GM12878 (cell line): ENCODE data around the gene FCAMR. TPM values are rescaled to one million over a fixed set of nuclear protein-coding genes. Genes with fewer than 3 reads are reported as not detected.

ENCODE experiments used
- ATAC-seq: fragments of 200-7000 bp; cut with Tn5 transposase; 3 replicates; pipeline ENCODE4 v1.9.1; 2020; ENCODE audit warnings: mild to moderate bottlenecking, moderate library complexity
- BruUV-seq: library from RNA; stranded (reverse); fragments of 400-500 nt; replicated peaks from 2 replicates; lab custom pipeline; 2021; lab: Mats Ljungman, UMichigan
- CTCF ChIA-PET: fragments of 300-600 bp; sonication (Branson Sonifier 250); formaldehyde crosslinking; extraction: SDS; loops from one replicate; lab custom pipeline; 2021; ENCODE audit warnings: inconsistent platforms; lab: Yijun Ruan, JAX
- POLR2A ChIA-PET: fragments of 350-600 bp; formaldehyde crosslinking; extraction: SDS; loops from one replicate; lab custom pipeline; 2021; ENCODE audit warnings: inconsistent platforms; lab: Charles Lee
- RAD21 ChIA-PET: fragments of 300-600 bp; sonication (Branson Sonifier 250); formaldehyde crosslinking; loops from one replicate; lab custom pipeline; 2023; ENCODE audit warnings: antibody characterized with exemption; ENCODE audit not compliant: unreplicated experiment; lab: Charles Lee
- SMC1A ChIA-PET: fragments of 300-600 bp; sonication (Branson Sonifier 250); formaldehyde crosslinking; loops from one replicate; lab custom pipeline; 2023; ENCODE audit not compliant: unreplicated experiment, uncharacterized antibody; lab: Charles Lee
- DNase-seq: peaks from one replicate; pipeline ENCODE4 v3.0.0-alpha.2; 2011; ENCODE audit warnings: low read depth, low spot score
- FAIRE-seq: peaks from 3 replicates; lab custom pipeline; 2011; peaks lifted over from hg19 to GRCh38; lab: Jason Lieb, UNC
- H2AFZ ChIP-seq: 2 replicates; pipeline ENCODE4 v1.6.0; 2011; ENCODE audit warnings: low read depth, low read length, control low read depth; ENCODE audit not compliant: control insufficient read depth
- H3K27ac ChIP-seq: 2 replicates; pipeline ENCODE4 v1.5.1; 2011; ENCODE audit warnings: control low read depth; ENCODE audit not compliant: control insufficient read depth, insufficient read depth
- H3K27me3 ChIP-seq, 2 experiments: replicated peaks in 1 of 2; 2 replicates each; pipeline versions ENCODE4 v1.6.0 to v1.6.1; 2011; ENCODE audit warnings: low read length in 1 of 2; ENCODE audit not compliant: control insufficient read depth in 2 of 2, insufficient read depth in 2 of 2
- H3K36me3 ChIP-seq, 2 experiments: 2 replicates each; pipeline ENCODE4 v1.5.1; 2011; ENCODE audit warnings: low read length in 1 of 2; ENCODE audit not compliant: control insufficient read depth in 2 of 2, insufficient read depth in 2 of 2
- H3K4me1 ChIP-seq: 2 replicates; pipeline ENCODE4 v1.6.1; 2011; ENCODE audit warnings: mild to moderate bottlenecking, low read length, moderate library complexity, mixed read lengths; ENCODE audit not compliant: control insufficient read depth, insufficient read depth
- H3K4me2 ChIP-seq: 2 replicates; pipeline ENCODE4 v1.6.0; 2011; ENCODE audit warnings: control low read depth; ENCODE audit not compliant: control insufficient read depth, insufficient read depth
- H3K4me3 ChIP-seq: fragments of 200-600 bp; sonication (generic); 2 replicates; pipeline ENCODE4 v1.5.1; 2016
- H3K79me2 ChIP-seq: 2 replicates; pipeline ENCODE4 v1.6.0; 2011; ENCODE audit warnings: low read length; ENCODE audit not compliant: control insufficient read depth, insufficient read depth
- H3K9ac ChIP-seq: 2 replicates; pipeline ENCODE4 v1.8.0; 2011; ENCODE audit warnings: low read length, control low read depth, mixed read lengths; ENCODE audit not compliant: control insufficient read depth, insufficient read depth
- H3K9me3 ChIP-seq: replicated peaks from 3 replicates; pipeline ENCODE4 v1.5.1; 2011; ENCODE audit warnings: mild to moderate bottlenecking, low read length; ENCODE audit not compliant: control insufficient read depth, insufficient read depth
- H4K20me1 ChIP-seq: 2 replicates; pipeline ENCODE4 v1.6.0; 2011; ENCODE audit not compliant: control insufficient read depth, insufficient read depth
- DPF2 ChIP-seq: fragments of 450-650 bp; IDR thresholded peaks from 2 replicates; pipeline ENCODE4 v1.6.1; 2017; ENCODE audit warnings: mild to moderate bottlenecking
- PBX3 ChIP-seq: IDR thresholded peaks from 2 replicates; pipeline ENCODE4 v1.6.1; 2011; ENCODE audit warnings: mild to moderate bottlenecking, low read depth, low read length, moderate library complexity; ENCODE audit not compliant: insufficient replicate concordance
- PKNOX1 ChIP-seq: fragments of 450-650 bp; IDR thresholded peaks from 2 replicates; pipeline ENCODE4 v1.6.1; 2016; ENCODE audit warnings: mild to moderate bottlenecking
- POLR2AphosphoS2 ChIP-seq: IDR thresholded peaks from 2 replicates; pipeline ENCODE4 v1.6.1; 2011; ENCODE audit warnings: low read depth, mild to moderate bottlenecking, low read length, improper control_type of control experiment, moderate library complexity
- WGBS: methylation state at CpG from one replicate; pipeline ENCODE4 v1.1.6; 2016; ENCODE audit warnings: low lambda C conversion rate; ENCODE audit not compliant: insufficient replicate concordance, insufficient coverage; ENCODE audit errors: missing lambda C conversion rate; 5-methylcytosine and 5-hydroxymethylcytosine counted together
- in situ Hi-C: fragments of 300-500 bp; cut with MboI; formaldehyde crosslinking; loops from 9 replicates; pipeline ENCODE4 v1.14.3; 2018; ENCODE audit warnings: mixed read lengths
- intact Hi-C: fragments of 100-400 bp; cut with micrococcal nuclease; formaldehyde crosslinking; loops from one replicate; pipeline ENCODE4 v1.14.2; 2022; ENCODE audit not compliant: unreplicated experiment
- polyA plus RNA-seq, 11 experiments: library from polyadenylated mRNA; depleted of rRNA in 4 of 11; unstranded in 6 of 11; stranded (reverse) in 5 of 11; fragments of >200 nt; fragmentation: Nextera tagmentation in 4 of 11; fragmentation: Illumina TruSeq in 1 of 11; extraction: Ambion mirVana in 4 of 11; extraction: Trizol in 1 of 11; gene quantifications; 1 replicate in 1 of 11; 2 replicates in 10 of 11; pipeline versions ENCODE4 v1.2.1 to v1.2.3, GENCODE V29; 2011 to 2016; ENCODE audit warnings: inconsistent platforms in 2 of 11, missing spikeins in 2 of 11, low read depth in 1 of 11
- total RNA-seq, 4 experiments: library from RNA; depleted of rRNA in 3 of 4; stranded (reverse); fragments of >200 nt in 3 of 4; fragmentation: Illumina TruSeq in 1 of 4; extraction: Trizol in 1 of 4; gene quantifications; 2 replicates each; pipeline versions ENCODE4 v1.2.1 to v1.2.3, GENCODE V29; 2013 to 2021
- TF ChIP-seq, protein P1 (sequence below): fragments of 450-650 bp; IDR thresholded peaks from 2 replicates; pipeline ENCODE4 v1.6.1; 2018; ENCODE audit warnings: mild to moderate bottlenecking, low read depth, moderate library complexity; ENCODE audit not compliant: partially characterized antibody
- TF ChIP-seq, protein P2 (sequence below): IDR thresholded peaks from 2 replicates; pipeline ENCODE4 v1.6.1; 2012; ENCODE audit warnings: mild to moderate bottlenecking, low read depth, low read length

The FCAMR gene
- total and polyA plus RNA-seq, 10 of the 15 experiments (the other 5 are each of a cell fraction or from before 2014, with no cell fraction given) = 0.04 to 0.15 (median 0.06) TPM; not detected in 3

- Histone ChIP-seq H3K4me2 (peak overlapping the region; percentile 95), H2AFZ (no peak overlapping the region), H4K20me1 (peaks cover 7% of the 10 kb centered on the region), H3K27ac (peak overlapping the region; percentile 28), H3K79me2 (peaks cover 78% of the 10 kb centered on the region), H3K4me1 (peaks cover 41% of the 10 kb centered on the region), H3K4me3 (peak overlapping the region; percentile 86), H3K36me3 (peaks cover 7 to 30% of the 10 kb centered on the region in 2 experiments), H3K9ac (peak overlapping the region; percentile 13; the same call in 1 of the 2 replicates), H3K27me3 (no peaks in the 10 kb centered on the region), H3K9me3 (no peaks in the 10 kb centered on the region)
- ATAC-seq = no peak
- SMC1A ChIA-PET = interaction anchor here (0.8 to 12.6 kb wide), 14 partner anchors 9 to 306 kb away, joined by 3 to 431 read pairs (median 5); no protein-coding TSS in a partner anchor
- DNase-seq = no peak
- CTCF ChIA-PET = interaction anchor here (0.9 to 12.9 kb wide), 16 partner anchors 9 to 309 kb away, joined by 3 to 643 read pairs (median 5); partner anchors contain the start of genes FCAMR, IL19 and IL20
- POLR2A ChIA-PET = interaction anchor here (0.5 to 12.2 kb wide), 4 partner anchors 15 to 661 kb away, joined by 3 to 222 read pairs (median 5); no protein-coding TSS in a partner anchor
- in situ Hi-C loops = no loop called here
- RAD21 ChIA-PET = interaction anchor here (0.6 to 12.9 kb wide), 6 partner anchors 15 to 490 kb away, joined by 3 to 371 read pairs (median 14); no protein-coding TSS in a partner anchor
- no peak for FAIRE-seq
- intact Hi-C loops = loop anchor here (10.0 kb wide), 1 partner anchor 411 kb away; the partner anchor contains the start of gene RASSF5
- BruUV-seq = no TSS peak
- 0 out of 2 replicates have a peak, but pooled peaks have one; percentile 19 for TF ChIP-seq DPF2
- TF ChIP-seq, protein P1, sequence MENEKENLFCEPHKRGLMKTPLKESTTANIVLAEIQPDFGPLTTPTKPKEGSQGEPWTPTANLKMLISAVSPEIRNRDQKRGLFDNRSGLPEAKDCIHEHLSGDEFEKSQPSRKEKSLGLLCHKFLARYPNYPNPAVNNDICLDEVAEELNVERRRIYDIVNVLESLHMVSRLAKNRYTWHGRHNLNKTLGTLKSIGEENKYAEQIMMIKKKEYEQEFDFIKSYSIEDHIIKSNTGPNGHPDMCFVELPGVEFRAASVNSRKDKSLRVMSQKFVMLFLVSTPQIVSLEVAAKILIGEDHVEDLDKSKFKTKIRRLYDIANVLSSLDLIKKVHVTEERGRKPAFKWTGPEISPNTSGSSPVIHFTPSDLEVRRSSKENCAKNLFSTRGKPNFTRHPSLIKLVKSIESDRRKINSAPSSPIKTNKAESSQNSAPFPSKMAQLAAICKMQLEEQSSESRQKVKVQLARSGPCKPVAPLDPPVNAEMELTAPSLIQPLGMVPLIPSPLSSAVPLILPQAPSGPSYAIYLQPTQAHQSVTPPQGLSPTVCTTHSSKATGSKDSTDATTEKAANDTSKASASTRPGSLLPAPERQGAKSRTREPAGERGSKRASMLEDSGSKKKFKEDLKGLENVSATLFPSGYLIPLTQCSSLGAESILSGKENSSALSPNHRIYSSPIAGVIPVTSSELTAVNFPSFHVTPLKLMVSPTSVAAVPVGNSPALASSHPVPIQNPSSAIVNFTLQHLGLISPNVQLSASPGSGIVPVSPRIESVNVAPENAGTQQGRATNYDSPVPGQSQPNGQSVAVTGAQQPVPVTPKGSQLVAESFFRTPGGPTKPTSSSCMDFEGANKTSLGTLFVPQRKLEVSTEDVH = no peak
- peak; percentile 30 for TF ChIP-seq PBX3
- TF ChIP-seq, protein P2, sequence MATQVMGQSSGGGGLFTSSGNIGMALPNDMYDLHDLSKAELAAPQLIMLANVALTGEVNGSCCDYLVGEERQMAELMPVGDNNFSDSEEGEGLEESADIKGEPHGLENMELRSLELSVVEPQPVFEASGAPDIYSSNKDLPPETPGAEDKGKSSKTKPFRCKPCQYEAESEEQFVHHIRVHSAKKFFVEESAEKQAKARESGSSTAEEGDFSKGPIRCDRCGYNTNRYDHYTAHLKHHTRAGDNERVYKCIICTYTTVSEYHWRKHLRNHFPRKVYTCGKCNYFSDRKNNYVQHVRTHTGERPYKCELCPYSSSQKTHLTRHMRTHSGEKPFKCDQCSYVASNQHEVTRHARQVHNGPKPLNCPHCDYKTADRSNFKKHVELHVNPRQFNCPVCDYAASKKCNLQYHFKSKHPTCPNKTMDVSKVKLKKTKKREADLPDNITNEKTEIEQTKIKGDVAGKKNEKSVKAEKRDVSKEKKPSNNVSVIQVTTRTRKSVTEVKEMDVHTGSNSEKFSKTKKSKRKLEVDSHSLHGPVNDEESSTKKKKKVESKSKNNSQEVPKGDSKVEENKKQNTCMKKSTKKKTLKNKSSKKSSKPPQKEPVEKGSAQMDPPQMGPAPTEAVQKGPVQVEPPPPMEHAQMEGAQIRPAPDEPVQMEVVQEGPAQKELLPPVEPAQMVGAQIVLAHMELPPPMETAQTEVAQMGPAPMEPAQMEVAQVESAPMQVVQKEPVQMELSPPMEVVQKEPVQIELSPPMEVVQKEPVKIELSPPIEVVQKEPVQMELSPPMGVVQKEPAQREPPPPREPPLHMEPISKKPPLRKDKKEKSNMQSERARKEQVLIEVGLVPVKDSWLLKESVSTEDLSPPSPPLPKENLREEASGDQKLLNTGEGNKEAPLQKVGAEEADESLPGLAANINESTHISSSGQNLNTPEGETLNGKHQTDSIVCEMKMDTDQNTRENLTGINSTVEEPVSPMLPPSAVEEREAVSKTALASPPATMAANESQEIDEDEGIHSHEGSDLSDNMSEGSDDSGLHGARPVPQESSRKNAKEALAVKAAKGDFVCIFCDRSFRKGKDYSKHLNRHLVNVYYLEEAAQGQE = no peak
- TF ChIP-seq PKNOX1 = peak; percentile 75
- TF ChIP-seq POLR2AphosphoS2 = peak; percentile 62; the same call in 1 of the 2 replicates
- WGBS = 50% methylated on average over 7 of the region's 8 CpGs
Observed at GRCh38 chr1:206916000-206916709, 54.1 kb downstream of the FCAMR start.
